ENCODE measurements around the gene MDGA2.

DNA sequence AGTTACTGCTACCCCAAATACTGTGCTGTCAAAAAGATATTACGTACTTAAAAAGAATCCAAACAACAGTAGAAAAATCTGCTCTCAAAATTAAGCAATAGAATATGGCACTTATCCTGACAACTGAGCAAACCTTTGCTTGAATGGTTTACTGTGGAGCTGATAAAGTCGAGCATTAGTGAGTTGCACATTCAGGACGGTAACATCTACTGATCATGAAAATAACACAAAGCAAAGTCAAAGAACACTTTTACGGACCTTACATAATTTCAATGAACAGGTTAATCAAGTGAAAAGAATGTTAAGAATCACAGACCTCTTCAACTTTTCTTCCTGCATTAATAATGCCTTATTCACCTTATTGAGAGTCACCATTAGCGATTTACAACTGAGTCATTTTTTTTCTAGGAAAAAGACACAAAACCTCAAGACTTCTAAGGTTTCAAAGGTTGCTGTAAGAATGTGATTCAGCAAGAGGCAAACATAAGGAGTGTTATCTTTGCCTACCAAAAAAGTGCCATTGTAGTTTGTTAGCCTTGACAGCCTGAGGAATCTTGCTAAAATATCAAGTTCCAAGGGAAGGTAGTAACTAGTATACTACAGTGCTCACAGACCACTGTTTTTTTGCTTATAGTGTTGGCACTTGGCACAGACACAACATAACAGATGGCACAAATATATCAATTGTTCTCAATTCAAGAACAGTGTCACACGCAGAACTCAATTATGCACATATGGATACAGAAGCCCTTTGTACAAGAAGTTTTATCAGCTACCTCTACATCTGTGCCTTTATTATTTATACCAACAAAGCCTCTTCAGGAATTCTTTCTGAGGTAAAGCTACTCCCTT lies 689.6 kb downstream of the MDGA2 start:
- TF ChIP-seq POLR2A (IDR thresholded peaks at IDR 0.05; ENCODE audit: low read depth, low read length) (no peak), SMC3 (IDR thresholded peaks at IDR 0.05; ENCODE audit: low read depth, low read length) (no peak), MXI1 (IDR thresholded peaks at IDR 0.05; ENCODE audit: borderline replicate concordance, low read depth, low read length) (no peak), RFX5 (IDR thresholded peaks at IDR 0.05; ENCODE audit: low read depth, low read length) (no peak), CHD1 (IDR thresholded peaks at IDR 0.05; ENCODE audit: low read depth, low read length) (no peak), FOS (IDR thresholded peaks at IDR 0.05; ENCODE audit: low read depth, low read length) (no peak), RAD21 (IDR thresholded peaks at IDR 0.05; ENCODE audit: low read length) (no peak), MAFK (IDR thresholded peaks at IDR 0.05; ENCODE audit: low read depth, low read length) (no peak), BHLHE40 (IDR thresholded peaks at IDR 0.05; ENCODE audit: low read depth, low read length) (no peak)
- TF ChIP-seq, protein P1, sequence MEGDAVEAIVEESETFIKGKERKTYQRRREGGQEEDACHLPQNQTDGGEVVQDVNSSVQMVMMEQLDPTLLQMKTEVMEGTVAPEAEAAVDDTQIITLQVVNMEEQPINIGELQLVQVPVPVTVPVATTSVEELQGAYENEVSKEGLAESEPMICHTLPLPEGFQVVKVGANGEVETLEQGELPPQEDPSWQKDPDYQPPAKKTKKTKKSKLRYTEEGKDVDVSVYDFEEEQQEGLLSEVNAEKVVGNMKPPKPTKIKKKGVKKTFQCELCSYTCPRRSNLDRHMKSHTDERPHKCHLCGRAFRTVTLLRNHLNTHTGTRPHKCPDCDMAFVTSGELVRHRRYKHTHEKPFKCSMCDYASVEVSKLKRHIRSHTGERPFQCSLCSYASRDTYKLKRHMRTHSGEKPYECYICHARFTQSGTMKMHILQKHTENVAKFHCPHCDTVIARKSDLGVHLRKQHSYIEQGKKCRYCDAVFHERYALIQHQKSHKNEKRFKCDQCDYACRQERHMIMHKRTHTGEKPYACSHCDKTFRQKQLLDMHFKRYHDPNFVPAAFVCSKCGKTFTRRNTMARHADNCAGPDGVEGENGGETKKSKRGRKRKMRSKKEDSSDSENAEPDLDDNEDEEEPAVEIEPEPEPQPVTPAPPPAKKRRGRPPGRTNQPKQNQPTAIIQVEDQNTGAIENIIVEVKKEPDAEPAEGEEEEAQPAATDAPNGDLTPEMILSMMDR (conservative IDR thresholded peaks at IDR 0.05; ENCODE audit: low read depth, low read length), result no peak
- TF ChIP-seq, protein P2, sequence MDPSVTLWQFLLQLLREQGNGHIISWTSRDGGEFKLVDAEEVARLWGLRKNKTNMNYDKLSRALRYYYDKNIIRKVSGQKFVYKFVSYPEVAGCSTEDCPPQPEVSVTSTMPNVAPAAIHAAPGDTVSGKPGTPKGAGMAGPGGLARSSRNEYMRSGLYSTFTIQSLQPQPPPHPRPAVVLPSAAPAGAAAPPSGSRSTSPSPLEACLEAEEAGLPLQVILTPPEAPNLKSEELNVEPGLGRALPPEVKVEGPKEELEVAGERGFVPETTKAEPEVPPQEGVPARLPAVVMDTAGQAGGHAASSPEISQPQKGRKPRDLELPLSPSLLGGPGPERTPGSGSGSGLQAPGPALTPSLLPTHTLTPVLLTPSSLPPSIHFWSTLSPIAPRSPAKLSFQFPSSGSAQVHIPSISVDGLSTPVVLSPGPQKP (IDR thresholded peaks at IDR 0.05; ENCODE audit: borderline replicate concordance, low read depth, low read length), result no peak
- TF ChIP-seq, protein P3, sequence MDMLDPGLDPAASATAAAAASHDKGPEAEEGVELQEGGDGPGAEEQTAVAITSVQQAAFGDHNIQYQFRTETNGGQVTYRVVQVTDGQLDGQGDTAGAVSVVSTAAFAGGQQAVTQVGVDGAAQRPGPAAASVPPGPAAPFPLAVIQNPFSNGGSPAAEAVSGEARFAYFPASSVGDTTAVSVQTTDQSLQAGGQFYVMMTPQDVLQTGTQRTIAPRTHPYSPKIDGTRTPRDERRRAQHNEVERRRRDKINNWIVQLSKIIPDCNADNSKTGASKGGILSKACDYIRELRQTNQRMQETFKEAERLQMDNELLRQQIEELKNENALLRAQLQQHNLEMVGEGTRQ (IDR thresholded peaks at IDR 0.05; ENCODE audit: low read depth, low read length), result no peak

Data from IMR-90 (cell line).